HG03520 (cell line): ENCODE measurements around the gene BNC2.

Experiments
- ATAC-seq: cut with Tn5 transposase; IDR thresholded peaks from one replicate; pipeline ENCODE4 v1.9.1; 2021; ENCODE audit warnings: mild to moderate bottlenecking, moderate library complexity; ENCODE audit not compliant: unreplicated experiment

The BNC2 gene

GRCh38 chr9:16817514-16817913 lies 53.0 kb downstream of the BNC2 start:
- ATAC-seq: no peak

- ATAC-seq: no peak
Measured at GRCh38 chr9:16817002-16817401, 53.5 kb downstream of the BNC2 start.

DNA sequence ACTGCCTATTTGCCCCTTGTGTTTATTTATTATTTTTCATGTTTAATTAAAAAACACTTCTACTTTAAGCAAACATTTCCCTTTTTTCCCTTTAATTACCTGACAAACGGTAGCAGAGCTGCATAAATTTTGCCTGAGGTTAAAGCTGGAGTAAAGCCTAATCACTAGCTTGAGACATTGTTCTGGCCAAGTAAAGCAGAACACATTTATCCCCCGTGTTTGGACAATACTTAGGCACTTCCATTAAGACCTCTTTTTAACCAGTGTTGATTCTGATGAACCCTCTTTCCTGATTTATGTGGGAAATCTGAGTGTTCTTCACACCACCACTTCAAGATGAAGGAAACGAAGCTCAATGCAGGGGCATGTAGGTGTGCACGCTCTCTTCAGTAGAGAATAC lies 54.5 kb downstream of the BNC2 start:
- ATAC-seq: no peak

- ATAC-seq: no peak
Measured at GRCh38 chr9:16815079-16815478, 55.4 kb downstream of the BNC2 start.

GRCh38 chr9:16813838-16814237 lies 56.6 kb downstream of the BNC2 start:
- ATAC-seq: no peak

GRCh38 chr9:16811987-16812685 lies 58.3 kb downstream of the BNC2 start:
- no peak for ATAC-seq

- no peak for ATAC-seq
Measured at GRCh38 chr9:16809912-16810610, 60.4 kb downstream of the BNC2 start.

GRCh38 chr9:16806674-16807073 lies 63.8 kb downstream of the BNC2 start:
- no peak for ATAC-seq

- no peak for ATAC-seq
Measured at GRCh38 chr9:16803648-16804047, 66.8 kb downstream of the BNC2 start.

- ATAC-seq: no peak
Measured at GRCh38 chr9:16801871-16802466, 68.5 kb downstream of the BNC2 start.

- ATAC-seq: no peak
Measured at GRCh38 chr9:16796304-16796825, 74.1 kb downstream of the BNC2 start.

DNA sequence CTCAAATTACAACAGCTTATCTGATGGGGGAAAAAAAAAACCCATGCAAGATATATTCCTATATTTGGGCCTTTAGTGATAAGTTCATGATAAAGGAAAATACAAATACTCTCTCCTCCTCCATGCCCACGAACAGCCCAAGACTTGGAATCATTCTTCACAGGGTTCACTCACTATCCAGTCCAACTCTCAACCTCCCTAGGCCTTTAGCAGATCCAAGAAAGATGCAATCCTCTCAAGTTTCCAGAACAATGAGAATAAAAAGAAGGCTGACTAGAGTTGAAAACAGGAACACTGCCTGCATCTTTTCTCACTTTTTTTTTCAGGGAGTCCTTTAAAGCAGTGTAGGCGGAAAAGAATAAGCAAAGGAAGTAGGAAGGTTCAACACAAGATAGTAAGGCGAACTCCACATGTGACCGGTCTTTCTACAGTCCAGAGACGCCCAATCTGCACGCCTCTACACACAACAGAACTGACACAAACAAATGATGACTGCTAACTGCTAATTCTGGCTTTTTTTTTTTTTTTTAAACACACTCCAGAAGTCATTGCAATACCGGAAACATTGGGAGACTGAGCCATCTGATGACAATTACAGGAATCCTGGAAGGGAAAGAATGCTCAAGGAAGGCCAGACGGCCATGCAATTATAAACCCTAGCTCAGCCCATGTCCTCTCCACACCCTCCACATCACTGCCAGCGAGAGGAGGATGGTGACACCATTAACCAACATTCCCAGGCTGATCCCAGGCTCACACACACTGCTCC lies 75.4 kb downstream of the BNC2 start:
- ATAC-seq: no peak

- ATAC-seq: no peak
Measured at GRCh38 chr9:16794103-16794502, 76.4 kb downstream of the BNC2 start.

DNA sequence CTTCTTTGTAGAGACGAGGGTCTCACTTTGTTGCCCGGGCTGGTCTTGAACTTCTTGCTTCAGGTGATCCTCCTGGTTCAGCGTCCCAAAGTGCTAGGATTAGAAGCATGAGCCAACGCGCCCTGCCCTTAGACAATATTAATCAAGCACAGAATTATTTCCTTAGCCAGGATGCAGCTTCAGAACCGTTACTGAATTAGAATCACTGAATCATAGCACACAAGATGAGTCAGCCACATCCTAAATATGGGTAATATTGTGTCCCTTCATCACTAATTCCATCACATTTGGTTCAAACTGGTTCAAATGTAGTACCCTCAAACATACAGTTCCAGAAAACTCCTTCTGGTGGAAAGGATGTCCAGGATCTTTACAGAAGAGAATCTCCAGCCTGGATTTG lies 82.7 kb downstream of the BNC2 start:
- ATAC-seq: no peak

DNA sequence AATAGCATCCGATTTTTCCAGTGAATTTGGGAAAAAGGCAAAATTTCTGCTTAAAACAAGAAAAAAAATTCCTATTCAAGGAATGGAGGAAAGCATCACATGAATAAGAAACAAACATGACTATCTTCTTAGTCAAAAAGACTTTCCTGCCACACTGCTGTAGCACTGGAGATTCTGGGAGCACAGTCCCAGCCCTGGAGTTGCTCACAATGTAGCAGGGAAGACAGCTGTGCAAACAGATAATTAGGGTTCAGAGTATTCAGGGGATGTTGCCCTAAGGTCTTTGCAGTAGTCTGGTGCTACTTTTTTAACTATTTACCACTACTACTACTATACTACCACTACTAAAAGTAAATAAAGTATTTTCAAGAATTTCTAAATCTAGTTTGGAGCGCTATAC lies 86.5 kb downstream of the BNC2 start:
- ATAC-seq: no peak

GRCh38 chr9:16782490-16782889 lies 88.0 kb downstream of the BNC2 start:
- ATAC-seq: no peak

GRCh38 chr9:16775330-16775729 lies 95.1 kb downstream of the BNC2 start:
- no peak for ATAC-seq

DNA sequence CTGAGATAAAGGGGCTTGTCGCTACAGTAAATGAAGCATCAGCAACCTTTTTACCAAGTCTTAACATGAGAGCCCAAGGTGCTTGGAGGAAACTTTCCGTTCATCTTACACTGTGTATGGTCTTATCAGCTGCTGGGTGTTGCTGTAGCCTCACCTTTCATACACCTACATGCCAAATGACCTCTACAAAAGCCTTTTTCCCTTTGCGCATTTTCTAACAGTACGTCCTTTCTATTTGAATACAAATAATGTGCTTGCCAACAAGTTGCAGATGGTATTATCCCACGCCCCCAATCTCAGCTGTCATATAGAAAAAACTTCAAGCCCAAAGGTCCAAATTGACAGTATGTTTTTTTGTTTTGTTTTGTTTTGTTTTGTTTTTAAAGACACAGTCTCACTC lies 96.9 kb downstream of the BNC2 start:
- no peak for ATAC-seq

DNA sequence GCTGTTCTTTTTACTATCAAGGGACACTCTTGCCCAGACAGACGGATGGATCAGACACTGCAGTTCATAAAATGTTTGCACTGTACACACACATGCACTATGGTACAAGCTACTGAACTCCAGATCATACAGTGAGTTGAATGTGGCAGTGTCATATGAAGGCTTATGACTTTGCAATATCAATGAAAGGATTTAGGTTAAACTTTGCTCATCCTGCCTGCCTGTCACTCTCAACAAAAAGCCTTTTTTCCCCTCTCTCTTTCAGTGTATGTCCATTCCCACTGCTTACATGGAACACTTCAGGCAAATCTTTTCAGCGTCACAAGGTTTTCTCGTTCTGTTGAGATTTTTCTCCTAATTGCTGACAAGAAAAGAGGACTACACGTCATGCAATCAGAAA lies 97.4 kb downstream of the BNC2 start:
- no peak for ATAC-seq

GRCh38 chr9:16771356-16771755 lies 99.1 kb downstream of the BNC2 start:
- no peak for ATAC-seq

DNA sequence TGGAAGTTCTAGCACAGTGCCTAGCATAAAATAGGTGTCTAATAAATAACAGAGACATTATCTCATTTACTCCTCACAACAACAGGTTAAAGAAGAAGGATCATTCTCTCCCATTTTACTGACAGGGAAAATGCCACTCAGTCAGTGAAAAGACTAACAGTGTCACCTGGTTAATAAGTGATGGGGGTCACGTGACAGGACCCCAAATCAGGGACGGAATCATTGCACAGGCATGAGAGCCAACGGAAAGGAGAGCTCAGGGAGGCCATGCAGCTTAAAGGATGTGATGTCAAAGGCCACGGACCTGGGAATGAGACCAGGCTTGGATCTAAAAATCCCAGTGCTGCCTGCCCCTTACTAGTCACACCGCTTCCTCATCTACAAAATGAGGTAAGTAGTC lies 101.2 kb downstream of the BNC2 start:
- ATAC-seq: no peak
